Measurements from ENCODE around the gene RNF4. TPM values are rescaled to one million over a fixed set of nuclear protein-coding genes. Genes with fewer than 3 reads are reported as not detected.

Gene RNF4
- total RNA-seq, 1 donor from 2014 or later: 44.5 TPM

DNA sequence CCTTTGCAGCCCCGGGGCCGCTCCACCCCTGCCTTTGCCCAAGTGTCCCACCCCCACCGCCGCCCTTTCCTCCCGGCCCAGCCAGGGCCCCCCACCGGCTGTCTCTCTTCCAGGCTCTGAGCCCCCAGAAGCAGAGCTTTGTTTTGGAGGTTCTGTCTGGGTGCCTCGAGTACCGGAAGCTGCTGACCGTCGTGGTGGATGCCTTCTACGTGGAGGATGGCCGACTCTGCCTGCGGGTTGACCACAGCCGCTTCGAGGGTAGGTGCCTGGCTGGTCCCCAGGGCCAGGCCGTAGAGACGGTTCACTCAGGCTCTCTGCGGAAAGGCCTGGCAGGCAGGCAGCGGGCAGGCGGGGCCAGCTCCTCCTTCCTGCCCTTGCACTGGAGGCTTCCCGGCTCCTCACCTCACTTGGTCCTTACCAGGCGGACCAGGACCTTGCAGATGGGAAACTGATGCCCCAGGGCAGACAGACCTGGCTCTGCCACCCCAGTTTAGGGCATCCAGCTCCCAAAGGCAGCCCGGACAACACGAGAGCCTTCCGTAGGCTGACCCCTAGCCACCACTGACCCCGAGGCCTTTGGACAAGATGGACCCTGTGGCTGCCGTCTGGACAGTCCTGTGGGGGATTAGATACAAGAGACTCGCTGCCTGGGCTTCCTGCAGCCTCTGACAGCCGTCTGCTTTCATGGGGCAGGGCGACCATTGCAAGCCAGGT, 32.0 kb upstream of the RNF4 start:
- ATAC-seq: no peak

DNA sequence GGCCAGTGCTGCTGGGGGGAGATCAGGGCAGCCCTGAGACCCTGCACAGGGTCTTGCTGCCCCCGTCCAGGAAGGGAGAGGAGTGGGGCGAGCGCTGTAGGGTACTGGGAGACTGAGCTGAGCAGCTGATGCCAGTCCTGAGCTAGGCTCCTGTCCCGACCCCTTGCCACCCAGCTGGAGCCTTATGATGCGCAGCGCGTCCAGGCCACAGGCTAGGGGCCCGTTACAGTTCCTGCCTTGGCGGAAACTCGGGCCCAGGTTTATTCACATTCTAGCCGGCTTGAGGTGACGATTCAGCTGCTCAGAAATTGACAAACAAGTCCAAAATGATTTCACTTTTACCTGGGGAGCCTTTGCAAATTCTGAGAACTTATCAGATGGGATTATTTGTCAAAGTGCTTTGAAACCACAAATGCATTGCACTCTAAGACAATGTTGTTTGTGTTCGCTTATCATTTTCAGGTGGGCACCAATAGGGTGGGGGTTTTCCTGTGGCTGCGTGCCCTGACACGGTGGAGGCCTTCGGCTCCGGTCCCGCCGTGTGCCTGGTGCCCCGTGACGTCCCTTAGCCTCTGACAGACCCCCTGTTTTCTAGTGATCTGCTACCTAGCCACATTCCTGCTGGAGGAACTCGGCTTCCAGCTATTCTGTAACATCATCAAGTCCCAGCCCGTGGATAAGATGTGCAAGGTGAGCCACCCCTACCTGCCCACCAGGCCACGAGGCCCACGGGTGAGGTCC, 31.3 kb upstream of the RNF4 start:
- intact Hi-C loops (cut with DNase I): no loop called here
- DNase-seq (ENCODE audit: low spot score) (no peak), ATAC-seq (no peak)

More for the DNA sequence above, 32.0 kb upstream of the RNF4 start:
- intact Hi-C loops (cut with DNase I): no loop called here
- no peak for DNase-seq (ENCODE audit: low spot score)

DNA sequence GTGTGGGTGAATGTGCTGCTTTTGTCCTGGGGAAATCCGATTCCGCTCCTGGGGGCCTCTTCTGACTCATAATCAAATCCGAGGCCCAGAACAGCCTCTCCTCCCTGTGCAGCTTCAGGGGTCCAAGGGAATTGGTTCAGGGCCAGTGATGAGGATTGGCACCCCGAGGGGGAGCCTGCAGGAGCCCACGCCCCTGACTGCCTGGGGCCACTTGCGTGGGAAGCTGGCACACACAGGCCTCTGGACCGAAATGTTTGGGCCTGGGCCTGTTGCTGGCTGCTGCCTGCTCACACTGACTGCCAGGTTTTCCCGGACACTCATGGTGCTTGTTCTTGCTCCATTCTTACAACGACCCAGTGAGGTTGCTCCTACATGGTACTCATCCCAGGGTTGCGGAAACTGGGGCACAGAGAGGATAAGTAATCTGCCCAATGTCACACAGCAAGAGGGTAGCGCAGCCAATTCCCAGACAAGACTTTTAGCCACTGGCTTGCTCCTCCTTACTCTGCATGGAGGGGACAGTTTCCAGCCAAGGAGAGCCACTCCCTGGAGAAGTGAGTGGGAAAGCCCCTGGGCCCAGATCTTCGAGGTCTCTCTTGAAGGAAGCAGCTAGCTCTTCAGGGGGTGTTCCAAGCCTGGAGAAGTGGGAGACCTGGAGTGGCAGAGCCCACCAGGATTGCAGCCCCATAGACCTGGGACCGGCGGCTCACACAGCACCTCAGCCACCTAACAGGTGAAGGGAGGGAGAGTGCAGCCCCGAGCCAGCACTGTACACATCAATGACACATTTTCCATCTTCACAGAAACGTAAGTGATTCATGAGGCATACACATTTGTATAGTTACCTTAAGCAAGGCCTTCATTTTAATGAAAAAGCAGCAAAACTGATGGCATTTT, 29.8 kb upstream of the RNF4 start:
- intact Hi-C loops (cut with DNase I): no loop called here
- ATAC-seq (no peak), DNase-seq (ENCODE audit: low spot score) (no peak)

DNA sequence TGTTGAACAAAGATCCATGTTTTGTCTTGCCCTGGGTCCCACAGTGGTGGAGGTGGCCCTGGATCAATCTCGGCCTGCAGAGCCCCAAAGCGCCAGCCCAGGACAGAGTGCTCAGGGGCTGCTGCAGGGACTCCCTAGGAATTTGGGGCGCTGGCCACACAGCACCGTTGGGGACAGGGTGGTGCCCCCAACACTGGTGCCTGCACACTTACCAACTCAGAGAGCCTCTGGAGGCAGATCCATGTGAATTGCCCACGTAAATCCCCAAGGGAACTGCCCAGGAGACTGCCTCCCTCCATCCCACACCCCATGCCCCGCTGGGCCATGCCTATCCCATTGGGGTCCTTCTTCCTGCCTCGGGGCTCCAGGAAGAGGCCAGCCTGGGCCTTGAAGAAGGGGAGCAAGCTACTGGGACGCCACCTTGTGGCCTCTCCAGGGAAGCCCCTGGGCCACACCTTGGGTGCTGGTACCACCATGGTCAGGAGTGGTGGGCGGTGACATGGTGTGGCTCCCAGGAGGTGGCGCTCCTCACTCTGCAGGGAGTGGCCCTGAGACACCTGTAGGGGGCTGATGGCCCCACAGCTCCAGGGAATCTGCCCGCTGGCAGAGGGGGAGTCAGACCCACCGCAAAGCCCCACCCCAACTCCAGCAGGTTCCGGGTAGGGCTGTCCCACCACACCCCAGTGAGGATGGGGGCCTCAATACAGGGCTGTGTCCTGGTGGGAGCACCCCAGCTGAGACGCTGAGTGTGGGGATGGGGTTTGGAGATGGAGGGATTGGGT, 27.3 kb upstream of the RNF4 start:
- intact Hi-C loops (cut with DNase I): loop anchor here (5.0 kb wide), 1 partner anchor 154 kb away; no protein-coding TSS in a partner anchor
- peak; percentile 49 for ATAC-seq
- no peak for DNase-seq (ENCODE audit: low spot score)

DNA sequence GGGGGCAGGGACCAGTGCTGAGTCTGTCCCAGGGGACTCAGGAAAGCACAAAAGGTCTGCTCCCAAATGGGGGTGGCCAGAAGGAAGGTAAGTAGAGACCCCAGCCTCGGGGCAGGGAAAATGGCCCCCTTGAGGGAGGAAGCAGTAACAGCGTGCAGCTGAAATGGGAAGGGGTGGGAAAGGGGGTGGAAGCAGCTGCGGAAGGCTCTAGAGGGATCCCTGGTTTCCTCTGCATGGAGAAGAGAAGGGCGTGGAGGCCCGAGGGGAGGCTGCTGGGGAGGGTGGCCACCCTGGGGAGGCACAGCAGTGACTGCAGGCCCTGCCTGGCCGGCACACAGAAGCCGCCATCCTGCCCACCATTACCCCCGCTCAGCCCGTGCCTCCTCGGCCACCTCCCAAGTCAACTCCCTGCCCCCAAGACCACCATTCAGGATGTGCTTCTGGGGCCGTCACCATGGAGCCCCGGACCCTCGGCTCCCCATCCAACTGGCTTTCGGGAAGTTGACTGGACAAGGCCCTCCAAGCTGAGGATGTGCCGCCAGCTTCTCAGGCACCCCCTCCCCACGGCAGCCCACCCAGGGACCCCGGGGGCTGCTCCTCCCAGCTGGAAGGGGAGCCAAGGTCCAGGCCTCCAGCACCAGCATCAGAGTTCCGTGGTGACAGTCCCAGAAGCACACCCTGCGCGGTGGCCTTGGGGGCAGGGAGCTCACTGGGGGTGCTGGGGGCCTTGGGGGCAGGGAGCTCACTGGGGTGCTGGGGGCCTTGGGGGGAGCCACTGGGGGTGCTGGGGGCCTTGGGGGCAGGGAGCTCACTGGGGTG, 26.5 kb upstream of the RNF4 start:
- ATAC-seq (no peak), DNase-seq (ENCODE audit: low spot score) (no peak)
- intact Hi-C loops (cut with DNase I): loop anchor here (5.0 kb wide), 1 partner anchor 155 kb away; no protein-coding TSS in a partner anchor

DNA sequence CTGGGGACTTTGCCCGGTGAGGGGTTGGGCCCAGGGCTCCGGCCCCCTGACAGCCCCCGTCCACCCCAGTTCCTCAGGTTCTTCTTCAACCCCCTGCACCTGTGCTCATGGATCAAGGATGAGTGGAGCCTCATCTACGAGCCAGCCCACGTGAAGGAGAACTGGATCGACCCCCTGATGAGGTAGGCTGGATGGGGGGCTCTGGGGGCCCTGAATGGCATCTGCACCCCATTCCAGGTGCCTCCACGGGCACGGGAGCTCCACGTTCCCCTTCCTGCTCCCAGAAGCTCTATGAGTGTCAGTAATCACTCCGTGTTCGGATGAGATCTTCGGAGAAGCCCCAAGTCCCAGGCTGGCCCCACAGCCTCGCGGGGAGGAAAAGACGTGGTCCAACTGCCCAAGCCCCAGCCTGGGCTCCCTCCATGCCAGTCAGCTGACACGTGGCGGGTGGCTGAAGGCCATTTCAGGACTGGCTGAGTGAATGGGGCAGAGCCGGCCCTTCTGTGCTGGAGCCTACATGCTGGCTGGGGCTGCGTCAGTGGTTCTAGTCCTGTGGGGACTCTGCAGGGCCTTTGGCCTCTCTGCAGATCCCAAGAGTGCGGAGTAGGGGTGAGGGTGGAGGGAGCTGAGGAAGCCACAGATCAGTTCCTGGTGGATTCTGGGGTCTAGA, 25.7 kb upstream of the RNF4 start:
- no peak for DNase-seq (ENCODE audit: low spot score)
- no peak for ATAC-seq
- intact Hi-C loops (cut with DNase I): loop anchor here (5.0 kb wide), 1 partner anchor 156 kb away; no protein-coding TSS in a partner anchor

DNA sequence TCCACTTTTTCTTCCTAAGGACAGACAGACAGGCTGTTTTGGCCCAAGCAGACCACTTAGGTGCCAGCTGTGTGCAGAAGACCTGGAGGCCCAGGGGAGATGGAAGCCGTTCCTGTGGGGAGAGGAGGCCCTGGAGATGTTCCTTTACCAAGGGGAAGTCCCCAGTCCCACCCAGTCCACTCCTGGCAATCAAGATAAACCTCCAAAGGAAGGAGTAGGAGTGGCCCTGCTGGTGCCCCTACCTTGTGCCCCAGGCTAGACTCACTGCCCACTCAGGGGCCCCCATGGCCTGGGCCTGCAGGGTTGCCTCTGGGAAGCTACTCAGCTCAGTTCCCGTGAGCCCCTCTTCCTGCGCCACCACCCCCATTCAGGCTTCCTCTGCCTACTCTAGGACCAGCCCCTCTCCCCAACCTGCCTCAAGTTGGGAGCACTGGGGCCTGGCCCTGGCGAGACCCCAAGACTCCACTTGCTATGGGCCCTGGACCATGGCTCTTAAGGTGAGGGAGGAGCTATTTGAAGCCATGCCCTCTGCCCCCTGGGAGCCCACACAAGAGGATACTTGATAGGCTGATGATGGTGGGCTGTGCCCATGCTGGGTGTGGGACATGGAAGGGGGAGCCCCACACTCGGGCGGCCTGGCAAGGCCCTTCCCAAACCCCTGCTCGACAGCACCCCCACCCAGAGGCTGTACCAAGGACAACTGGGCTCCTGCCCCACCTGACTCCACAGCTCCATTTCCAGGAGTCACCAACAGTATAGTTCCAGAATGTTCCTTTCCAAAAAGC, 24.8 kb upstream of the RNF4 start:
- ATAC-seq: no peak
- DNase-seq (ENCODE audit: low spot score): no peak
- intact Hi-C loops (cut with DNase I): loop anchor here (5.0 kb wide), 1 partner anchor 157 kb away; no protein-coding TSS in a partner anchor

DNA sequence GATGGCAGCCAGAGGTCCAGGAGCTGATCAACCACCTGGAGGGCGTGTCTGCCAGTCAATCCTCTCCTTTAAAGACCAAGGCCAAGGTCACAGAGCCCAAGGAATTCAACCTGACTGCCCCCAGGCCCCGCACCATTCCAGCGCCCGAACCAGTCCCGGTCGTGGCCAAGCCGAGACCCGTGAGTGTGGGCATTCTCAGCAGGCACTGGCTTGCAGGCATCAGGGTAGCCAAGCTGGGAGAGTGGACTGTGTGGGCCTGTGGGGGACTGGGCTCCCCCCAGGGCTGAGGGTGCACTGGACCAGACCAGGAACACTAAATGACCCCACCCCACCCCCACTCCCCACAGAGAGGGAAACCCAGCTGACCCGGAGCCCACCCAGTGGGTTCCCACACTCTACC, 23.8 kb upstream of the RNF4 start:
- intact Hi-C loops (cut with DNase I): no loop called here
- ATAC-seq (no peak), DNase-seq (ENCODE audit: low spot score) (no peak)

DNA sequence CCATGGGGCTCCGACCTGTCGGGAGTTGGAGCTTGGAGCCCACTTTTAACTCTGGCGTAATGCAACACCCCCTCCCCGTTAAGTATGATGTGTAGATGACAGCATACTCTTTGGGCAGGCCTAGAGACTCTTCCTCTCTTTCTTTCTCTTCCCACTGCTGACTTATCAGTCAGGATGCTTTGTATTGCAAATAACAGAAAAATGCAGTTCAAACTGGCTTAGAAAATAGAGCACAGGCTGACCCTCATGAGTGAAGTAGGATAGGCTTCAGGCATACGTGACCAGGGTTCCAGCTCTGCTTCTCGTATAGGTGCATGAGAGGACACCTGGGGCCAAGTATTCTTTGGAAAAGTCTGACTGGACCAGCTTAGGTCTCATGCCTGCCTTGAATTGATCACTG, 23.3 kb upstream of the RNF4 start:
- no peak for ATAC-seq
- intact Hi-C loops (cut with DNase I): no loop called here
- DNase-seq (ENCODE audit: low spot score): no peak

DNA sequence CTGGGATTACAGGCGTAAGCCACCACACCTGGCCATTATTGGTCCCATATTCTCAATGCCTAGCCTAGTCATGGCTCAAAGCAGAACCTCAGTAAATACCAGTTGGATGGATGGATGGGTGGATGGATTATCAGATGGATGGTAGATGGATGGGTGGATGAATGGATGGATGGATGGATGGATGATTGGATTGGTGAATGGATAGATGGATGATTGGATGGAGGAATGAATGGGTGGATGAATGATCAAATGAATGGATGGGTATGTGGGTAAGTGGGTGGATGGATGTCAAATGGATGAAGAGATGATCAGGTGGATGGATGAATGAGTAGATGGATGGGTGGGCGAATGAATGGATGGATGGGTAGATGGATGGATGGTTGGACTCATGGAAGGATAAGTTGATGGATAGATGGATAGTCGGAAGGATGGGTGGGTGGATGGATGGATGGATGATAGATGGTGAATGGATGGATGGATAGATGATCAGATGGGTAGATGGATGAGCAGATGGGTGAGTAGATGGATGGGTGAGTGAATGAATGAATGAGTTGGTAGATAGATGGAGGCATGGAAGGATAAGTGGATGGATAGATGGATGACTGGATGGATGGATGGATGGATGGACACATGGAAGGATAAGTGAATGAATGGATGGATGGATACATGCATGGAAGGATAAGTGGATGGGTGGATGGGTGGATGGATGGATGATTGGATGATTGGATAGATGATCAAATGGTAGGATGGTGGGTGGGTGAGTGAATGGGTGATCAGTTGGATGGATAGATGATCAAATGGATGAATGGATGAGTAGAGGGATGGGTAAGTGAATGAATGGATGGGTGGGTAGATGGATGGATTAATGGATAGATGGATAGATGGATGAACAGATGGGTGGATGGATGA, 22.0 kb upstream of the RNF4 start:
- ATAC-seq (no peak), DNase-seq (ENCODE audit: low spot score) (no peak)
- intact Hi-C loops (cut with DNase I): no loop called here

DNA sequence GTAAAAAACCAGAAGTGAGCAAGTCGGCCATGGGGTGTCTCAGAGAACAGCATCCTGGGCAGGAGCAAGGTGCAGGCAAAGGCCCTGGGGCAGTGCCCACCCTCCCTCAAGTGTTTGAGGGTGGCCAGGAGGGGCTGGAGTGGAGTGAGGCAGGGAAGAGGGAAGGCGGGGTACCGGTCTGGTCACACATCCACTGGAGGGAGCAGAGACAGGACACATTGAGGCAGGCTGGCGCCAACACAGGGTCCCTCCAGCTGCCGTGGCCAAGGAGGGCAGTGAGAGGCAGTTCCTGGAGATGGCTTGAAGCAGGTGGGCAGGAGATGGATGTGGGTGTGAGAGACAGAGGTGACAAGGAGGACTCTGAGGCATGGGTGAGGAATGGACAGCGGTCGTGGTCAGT, 20.3 kb upstream of the RNF4 start:
- intact Hi-C loops (cut with DNase I): no loop called here
- ATAC-seq (no peak), DNase-seq (ENCODE audit: low spot score) (no peak)

DNA sequence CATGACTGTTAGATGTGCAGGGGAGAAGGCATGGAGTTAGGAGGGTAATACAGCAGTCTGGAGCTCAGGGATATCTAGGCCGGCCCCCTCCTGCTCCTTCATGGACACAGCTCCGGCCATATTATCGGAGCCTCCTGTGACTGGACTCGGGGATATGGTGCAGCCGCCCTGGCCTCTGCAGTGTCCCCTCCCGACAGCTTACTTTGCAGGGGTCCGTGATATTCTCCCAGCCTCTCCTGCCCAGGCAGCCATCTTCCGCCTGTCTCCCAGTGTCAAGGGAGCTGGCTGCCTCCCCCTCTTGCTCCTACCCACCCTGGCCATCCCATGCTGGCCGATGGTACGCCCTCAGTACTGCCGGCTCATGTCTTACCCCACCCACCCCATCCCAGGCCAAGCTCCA, 19.9 kb upstream of the RNF4 start:
- intact Hi-C loops (cut with DNase I): no loop called here
- no peak for ATAC-seq
- no peak for DNase-seq (ENCODE audit: low spot score)

DNA sequence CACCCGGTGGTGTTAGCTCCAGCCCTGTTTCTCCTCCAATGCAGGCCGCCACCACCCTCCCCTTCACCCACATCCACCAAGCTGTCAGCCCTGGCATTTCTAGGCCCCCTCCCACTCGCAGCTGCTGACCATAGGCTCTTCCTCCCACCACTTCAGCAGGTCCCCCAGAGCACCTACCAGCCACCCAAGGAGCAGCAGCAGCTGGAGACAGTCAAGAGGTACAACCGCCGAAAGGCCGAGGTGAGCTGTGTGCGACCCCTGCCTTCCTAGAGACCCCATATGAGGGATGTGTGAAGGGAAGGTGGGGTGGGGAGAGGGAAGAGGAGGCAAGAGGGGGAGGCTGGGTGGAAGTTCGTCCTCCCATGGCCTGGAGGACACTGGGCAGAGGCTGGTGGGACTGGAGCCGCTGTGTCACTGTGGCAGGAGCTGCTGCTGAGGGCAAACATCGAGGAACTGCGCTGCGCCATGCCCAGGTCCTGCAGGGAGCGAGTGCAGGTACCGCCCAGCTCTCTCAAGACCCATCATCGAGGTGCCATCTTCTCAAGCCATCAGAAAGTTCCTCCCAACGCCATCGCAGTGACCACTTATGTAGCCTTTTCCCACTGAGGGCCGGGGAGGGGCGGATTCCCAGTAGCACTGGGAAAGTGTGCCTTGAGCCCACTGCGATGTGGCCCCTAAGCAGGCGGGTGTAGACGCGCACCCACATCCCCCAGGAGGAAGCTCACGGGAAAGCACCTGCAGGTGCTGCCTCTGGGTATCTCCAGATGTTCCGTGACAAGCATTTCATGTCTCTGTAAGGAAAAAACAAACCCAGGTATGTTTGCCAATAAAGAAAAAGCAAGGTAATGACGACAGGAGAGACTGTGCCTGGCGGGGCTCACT, 19.2 kb upstream of the RNF4 start:
- intact Hi-C loops (cut with DNase I): loop anchor here (10.0 kb wide), 1 partner anchor 225 kb away; no protein-coding TSS in a partner anchor
- DNase-seq (ENCODE audit: low spot score) (no peak), ATAC-seq (no peak)

DNA sequence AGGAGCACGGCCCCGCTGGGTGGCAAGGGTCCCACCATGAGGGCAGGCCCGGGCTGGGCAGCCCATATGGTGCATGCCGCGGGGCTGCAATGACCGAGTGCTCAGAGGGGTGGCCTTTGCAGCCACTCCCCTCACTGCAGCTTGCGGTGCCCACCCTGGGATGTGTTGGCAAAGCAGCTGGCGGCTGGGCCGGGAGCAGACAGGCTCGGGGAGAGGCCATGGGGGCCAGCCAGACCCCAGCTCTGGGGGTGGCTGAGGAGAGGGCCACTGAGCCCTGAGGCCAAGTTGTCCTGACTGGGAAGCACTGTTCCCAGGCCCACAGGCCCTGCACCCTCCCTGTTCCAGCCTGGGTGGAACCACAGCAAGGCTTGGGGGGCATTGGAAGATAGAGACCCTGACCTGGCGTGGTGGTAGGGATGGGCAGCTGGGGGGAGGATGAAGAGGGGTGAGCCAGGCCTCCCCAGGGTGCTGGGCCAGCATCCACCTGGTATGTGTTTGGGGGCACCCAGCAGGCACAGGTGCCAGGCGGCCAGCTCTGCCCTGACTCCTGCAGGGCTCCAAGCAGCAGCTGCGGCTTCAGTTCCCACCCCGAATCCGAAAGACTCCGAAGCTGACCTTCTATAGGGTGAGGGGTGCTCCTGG, 18.4 kb upstream of the RNF4 start:
- DNase-seq (ENCODE audit: low spot score) (no peak), ATAC-seq (no peak)
- intact Hi-C loops (cut with DNase I): loop anchor here (10.0 kb wide), 1 partner anchor 226 kb away; no protein-coding TSS in a partner anchor

All from sciatic nerve (tissue), 2 donors.